Mammary epithelial cell (primary cell): ENCODE measurements around the gene RABL6.

Source experiments
- EZH2 ChIP-seq: IDR thresholded peaks from 2 replicates; pipeline ENCODE4 v1.6.1; 2012; ENCODE audit warnings: low read length, inconsistent platforms, borderline replicate concordance
- TF ChIP-seq, protein P1 (sequence below), 2 donors: IDR thresholded peaks in 1 of 2; conservative IDR thresholded peaks in 1 of 2; 2 replicates each; pipeline ENCODE4 v1.5.1; 2011 to 2012; ENCODE audit warnings: inconsistent platforms in 2 of 2, low read length in 2 of 2, mild to moderate bottlenecking in 2 of 2, control low read depth in 1 of 2, low read depth in 1 of 2; ENCODE audit not compliant: insufficient read depth in 1 of 2; ENCODE audit errors: extremely low read depth in 1 of 2

DNA sequence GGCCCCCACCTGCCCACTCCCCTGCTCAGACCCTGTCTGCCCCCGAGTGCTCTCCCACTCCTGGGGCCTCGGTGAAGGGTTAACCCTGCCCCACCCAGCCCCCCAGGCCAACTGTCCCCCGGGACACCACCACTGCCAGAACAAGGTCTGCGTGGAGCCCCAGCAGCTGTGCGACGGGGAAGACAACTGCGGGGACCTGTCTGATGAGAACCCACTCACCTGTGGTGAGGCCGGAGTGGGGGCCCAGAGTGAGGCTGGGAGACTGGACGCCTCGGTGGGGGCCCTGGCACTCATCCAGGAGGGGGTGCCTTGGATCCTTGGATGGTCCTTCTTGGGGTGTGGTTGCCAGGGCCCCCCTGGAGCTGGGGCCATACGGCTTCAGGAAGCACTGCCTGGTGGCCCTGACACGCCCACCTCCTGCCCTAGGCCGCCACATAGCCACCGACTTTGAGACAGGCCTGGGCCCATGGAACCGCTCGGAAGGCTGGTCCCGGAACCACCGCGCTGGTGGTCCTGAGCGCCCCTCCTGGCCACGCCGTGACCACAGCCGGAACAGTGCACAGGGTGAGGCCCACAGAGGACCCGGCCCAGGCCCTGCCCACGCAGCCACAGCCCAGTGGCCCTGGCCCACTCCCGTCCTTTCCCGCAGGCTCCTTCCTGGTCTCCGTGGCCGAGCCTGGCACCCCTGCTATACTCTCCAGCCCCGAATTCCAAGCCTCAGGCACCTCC lies 46.5 kb downstream of the RABL6 start:
- TF ChIP-seq, protein P1, sequence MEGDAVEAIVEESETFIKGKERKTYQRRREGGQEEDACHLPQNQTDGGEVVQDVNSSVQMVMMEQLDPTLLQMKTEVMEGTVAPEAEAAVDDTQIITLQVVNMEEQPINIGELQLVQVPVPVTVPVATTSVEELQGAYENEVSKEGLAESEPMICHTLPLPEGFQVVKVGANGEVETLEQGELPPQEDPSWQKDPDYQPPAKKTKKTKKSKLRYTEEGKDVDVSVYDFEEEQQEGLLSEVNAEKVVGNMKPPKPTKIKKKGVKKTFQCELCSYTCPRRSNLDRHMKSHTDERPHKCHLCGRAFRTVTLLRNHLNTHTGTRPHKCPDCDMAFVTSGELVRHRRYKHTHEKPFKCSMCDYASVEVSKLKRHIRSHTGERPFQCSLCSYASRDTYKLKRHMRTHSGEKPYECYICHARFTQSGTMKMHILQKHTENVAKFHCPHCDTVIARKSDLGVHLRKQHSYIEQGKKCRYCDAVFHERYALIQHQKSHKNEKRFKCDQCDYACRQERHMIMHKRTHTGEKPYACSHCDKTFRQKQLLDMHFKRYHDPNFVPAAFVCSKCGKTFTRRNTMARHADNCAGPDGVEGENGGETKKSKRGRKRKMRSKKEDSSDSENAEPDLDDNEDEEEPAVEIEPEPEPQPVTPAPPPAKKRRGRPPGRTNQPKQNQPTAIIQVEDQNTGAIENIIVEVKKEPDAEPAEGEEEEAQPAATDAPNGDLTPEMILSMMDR (conservative IDR thresholded peaks at IDR 0.05 in 1 of 2, IDR thresholded peaks at IDR 0.05 in 1 of 2; ENCODE audit: extremely low read depth in 1 of 2, insufficient read depth in 1 of 2, low read depth in 1 of 2, low read length in 2 of 2): no peak
- no peak for TF ChIP-seq EZH2
